HG03432 (cell line): ENCODE data around the gene ST6GALNAC3.

Experiments used
- ATAC-seq: cut with Tn5 transposase; IDR thresholded peaks from one replicate; pipeline ENCODE4 v1.9.1; 2021; ENCODE audit warnings: mild to moderate bottlenecking, moderate library complexity; ENCODE audit not compliant: unreplicated experiment

ST6GALNAC3 gene

GRCh38 chr1:76279101-76279748 is 204.7 kb downstream of the ST6GALNAC3 start:
- no peak for ATAC-seq

DNA sequence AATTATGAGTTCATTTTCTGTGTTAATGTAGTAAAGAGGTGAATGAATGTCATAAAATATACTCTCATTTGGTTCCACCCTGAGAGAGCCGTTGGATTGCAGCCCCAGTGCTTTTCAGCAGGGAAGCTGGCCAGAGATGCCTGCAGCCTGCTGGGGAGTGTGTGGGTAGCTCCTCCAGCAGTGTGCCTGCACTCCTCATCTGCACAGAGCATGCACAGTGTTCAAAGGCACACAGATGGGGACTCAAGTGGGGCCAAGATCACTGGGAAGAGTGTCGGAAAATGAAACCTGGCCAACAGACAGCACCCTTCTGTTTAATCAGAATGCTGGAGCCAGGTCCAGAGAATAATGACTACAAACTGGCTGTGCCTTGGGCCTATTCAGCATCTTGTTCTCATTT is 206.8 kb downstream of the ST6GALNAC3 start:
- no peak for ATAC-seq

GRCh38 chr1:76284842-76285241 is 210.3 kb downstream of the ST6GALNAC3 start:
- ATAC-seq, result no peak

DNA sequence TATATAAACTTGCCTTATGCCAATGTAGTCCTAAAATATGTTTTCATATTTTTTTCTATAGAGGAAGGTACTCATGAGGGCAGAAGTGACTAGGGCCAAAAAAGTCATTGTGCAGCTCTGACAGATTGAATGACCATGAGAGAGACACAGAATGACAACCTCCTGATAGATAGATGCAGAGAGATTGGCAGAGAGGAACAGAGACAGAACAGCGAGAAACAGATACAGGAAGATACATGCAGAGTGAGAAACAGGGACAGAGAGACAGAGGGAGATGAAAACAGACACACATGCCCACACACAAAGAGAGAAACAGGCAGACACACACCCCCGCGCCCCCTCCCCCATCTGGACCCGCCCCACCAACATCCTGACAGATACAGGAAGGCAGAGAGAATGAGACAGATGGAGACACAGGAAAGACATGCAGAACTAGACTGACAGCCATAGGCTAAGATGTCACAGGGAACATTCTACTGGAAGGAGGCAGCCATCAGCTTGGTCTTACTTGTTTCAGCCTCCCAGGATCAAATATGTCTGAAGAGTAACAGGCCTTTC is 211.1 kb downstream of the ST6GALNAC3 start:
- no peak for ATAC-seq

DNA sequence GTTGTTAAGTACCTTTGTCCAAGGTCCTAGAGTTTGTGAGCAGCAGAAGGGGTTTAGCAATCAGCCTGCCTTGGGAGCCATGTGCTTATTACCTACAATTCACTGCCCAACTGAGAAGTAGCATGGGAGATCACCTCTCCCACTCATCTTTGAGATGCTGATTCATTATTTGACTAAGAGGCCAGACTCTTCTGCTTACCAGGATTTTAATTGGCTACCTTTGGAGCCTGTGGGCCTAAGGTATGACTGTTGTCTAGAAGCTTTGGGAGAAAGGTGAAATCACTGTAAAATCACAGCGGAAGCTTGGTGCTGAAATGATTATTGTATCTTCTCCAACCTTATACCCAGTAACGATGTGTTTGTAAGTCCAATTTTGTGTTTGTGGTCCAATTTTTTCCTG is 213.4 kb downstream of the ST6GALNAC3 start:
- ATAC-seq, result no peak

GRCh38 chr1:76288758-76289483 is 214.4 kb downstream of the ST6GALNAC3 start:
- no peak for ATAC-seq

DNA sequence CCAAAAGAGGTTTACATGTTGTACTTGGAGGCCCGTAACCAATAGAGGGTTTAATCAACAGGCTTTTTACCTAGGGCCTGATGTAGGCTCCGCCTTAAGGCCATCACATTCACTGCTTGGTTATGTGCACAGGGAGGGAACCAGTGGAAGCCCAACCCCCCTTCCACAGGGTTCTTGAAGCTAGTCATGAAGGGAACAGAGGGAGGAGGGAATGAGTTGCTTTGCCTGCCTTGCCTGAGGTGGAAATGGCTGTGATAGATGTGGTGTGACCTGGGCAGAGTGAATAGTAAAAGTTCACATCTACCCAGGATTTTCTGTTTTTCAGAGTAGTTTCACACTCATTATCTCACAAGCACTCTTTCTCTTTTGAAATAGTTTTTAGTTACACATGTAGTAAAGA is 215.1 kb downstream of the ST6GALNAC3 start:
- ATAC-seq, result no peak

DNA sequence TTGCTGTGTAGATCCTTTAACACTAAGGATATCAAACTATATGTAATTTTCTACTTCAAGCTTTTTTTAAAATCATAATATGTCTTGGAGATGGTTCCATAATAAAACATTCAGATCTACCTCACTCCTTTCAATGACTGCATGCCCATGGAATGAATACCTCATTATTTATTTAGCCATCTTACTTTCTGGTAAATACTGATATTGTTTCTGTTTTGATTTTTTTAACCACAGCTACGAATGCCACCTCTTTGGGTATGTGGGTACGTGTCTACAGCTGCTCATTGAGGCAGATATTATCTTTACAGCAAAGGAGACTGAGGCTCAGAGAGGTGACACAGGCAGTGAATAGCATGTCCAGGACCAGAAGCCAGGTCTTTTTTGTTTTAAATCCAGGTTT is 215.7 kb downstream of the ST6GALNAC3 start:
- ATAC-seq, result no peak

DNA sequence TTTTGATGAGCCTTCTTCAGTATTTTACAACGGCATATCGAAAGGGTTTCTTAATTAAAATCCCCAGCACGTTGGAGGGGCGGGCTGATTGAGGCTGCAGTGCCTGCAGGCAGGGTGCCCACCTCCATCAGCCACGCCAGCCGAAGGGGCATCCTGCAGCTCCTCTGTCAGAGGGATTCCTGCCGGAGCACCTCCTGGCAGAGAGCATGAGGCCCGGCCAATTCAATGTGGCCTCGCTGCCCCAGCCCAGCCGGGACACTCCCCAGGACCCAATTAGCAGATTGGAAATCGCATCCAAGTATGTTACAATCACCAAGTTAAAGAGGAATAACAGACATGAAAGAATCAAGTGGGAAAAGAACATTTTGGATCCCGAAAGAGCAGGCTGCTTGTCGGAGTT is 216.6 kb downstream of the ST6GALNAC3 start:
- ATAC-seq, result no peak

GRCh38 chr1:76291737-76292136 is 217.2 kb downstream of the ST6GALNAC3 start:
- ATAC-seq, result no peak

DNA sequence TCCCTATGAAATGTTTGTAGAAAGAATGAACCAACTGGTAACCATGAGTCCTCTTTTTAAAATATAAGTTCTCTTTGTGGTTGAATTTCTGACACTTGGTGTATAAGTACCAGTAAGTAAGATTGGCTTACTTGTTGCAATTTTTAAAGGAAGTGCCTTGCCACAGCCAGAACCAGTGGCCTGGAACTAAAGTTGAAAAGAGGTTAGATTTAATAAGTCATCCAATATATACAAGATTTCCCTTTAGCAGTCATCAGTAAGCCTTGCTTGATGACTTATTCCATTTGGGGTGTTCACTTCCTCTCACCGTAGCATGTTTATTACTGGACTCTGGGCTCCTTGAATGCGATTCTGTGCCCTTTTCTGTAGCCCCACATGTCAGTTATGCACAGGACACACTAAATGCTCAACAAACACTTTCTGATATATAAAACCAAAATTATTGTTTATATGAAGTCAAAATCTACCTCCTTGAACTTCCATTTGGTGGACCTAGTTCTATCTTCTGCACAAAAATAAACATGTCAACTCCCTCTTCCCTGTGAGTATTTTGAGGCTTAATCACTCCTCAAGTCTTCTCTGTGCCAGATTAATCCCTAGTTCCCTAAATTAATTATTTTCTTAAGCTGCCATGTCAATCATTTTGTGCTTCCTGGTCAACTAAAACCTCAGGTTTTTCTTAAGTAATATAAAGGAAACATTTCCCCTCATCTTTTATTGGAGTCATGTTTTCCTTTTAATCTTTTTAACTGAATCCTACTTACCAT is 218.1 kb downstream of the ST6GALNAC3 start:
- peak; percentile 60 for ATAC-seq

- no peak for ATAC-seq
Observed at GRCh38 chr1:76293831-76294230, 219.3 kb downstream of the ST6GALNAC3 start.

DNA sequence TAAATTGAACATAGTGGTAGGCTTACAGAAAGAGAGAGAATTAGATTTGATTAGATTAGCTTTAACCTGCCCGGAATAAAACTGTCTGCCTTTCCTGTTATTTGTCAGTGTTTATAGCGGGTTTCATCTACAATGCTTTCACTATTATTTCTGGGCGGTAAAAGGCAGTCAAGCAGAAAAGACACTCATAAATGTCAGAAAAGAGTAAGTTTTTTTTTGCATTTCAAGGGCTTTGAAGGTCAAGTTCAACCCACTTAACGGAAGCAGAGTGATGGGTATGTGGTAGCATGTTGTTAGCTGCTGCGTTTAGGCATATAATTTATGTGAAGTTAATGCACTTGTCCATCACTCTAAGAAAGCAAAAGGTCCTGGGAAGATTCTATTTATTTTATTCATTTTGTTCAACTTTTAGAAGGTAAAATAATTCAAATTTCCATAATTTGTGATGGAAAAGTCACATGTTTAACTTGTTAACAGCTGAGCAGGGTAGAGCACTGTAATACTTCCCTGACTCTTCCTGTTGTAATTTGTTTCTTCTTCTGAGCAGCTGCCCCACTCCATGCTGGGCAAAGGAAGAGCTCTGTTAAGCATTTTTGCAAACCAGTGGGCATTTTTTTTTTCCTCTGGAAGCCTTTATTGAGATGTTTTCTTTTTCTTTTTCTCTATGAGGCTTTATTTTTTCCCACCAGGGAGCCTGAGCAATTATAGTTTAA is 220.1 kb downstream of the ST6GALNAC3 start:
- ATAC-seq, result peak; percentile 82

DNA sequence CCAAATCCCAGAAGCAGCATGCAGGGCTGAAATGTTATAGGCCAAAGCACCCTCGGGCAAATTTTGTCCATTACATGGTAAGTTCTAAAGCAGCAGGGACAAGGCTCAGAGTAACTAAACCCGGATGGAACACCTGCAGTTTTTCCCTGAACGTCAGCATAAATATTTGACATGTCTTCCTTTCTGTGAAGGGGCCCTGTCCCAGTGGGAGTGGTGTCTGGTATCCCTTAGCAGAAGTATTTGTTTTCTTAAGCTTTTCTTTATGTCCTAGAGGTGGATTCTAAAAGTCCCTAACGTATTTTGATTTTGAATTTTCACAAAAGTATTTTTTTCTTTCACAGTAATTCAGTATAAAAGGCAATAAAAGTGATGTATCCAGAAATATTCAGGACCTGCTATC is 223.9 kb downstream of the ST6GALNAC3 start:
- ATAC-seq, result no peak

- ATAC-seq, result no peak
Observed at GRCh38 chr1:76299036-76299435, 224.5 kb downstream of the ST6GALNAC3 start.

DNA sequence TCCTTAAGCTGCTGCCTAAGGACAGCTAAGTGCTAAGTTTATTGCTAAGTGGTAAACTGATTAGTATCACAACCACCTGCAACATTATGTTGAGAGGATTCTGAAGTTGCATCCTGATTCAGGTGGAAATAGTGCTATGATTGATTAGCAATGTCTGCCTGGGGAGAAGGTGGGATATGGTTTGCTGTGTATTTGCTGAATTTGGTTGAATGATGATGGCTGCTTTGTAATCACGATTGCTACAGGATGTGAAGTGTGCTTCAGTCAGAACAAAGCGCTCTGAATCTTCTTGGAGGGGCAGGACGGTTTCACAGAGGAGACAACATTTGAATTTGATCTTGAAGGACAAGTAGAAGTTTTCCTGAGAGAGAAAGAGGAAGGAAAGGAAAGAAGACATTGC is 226.0 kb downstream of the ST6GALNAC3 start:
- no peak for ATAC-seq

DNA sequence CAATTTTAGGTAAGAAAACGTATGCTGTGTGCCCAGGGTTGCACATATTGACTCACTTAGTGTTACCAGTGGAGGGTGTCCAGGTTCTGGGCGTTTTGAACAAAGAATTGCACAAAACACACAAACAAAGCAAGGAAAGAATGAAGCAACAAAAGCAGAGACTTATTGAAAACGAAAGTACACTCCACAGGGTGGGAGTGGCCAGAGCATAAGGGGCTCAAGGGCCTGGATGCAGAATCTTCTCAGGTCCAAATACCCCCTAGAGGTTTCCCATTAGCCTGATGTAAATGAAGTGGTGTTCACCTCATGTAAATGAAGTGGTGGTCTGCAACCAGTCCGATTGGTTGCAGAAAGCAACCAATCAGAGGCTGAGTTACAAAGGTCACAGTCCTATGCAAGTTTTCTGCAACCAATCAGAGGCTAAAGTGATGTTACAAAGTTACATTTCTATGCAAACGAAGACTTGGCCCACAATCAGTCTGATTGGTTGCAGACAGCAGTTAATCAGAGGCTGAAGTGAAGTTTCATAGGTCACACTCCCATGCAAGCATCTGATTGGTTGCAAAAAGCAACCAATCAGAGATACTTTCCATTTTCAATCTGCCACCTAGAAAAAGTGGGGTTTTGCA is 228.3 kb downstream of the ST6GALNAC3 start:
- no peak for ATAC-seq

GRCh38 chr1:76303340-76303717 is 228.8 kb downstream of the ST6GALNAC3 start:
- no peak for ATAC-seq

DNA sequence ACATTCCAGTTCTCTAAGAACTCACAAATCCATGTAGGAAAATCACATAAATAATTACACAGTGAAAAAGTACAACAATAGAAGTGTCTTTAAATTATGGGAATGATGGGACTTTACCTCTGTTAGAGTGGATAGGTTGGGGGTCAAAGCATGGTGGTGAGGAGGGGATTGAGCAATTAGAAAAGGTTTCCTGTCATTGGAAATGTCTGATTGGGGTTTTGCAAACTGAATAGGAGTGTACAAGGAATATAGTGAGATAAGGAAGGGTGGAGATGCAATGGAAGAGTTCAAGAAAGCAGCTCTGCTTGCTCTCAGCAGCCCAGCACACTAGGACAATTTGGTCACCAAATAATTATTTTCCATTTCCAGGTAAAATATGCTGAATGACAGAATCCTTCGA is 238.8 kb downstream of the ST6GALNAC3 start:
- ATAC-seq, result no peak

DNA sequence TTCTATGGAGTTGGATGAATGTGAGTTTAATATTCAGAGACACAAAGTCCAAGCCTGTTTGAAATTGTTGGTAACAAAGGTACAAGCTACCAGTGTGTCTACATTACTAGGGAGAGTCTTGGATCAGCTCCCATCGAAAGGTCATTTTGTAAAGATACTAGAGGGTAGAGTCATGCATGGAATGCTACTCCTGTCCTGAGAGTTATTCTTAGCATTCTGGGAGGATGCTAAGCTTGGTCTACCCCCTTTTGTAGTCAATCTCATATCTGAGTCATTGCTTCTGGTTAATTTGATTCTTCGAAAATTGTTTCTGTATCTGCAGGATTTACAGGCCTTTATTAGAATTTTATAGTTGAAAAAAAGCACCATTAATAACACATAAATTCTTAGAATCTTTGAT is 240.2 kb downstream of the ST6GALNAC3 start:
- ATAC-seq, result no peak
